ENCODE data around the gene SLC35D1.
A peak's percentile ranks its signal among the peaks of the same experiment; 100 is the strongest.

Gene SLC35D1

GRCh38 chr1:67044631-67045270 is 9.2 kb downstream of the SLC35D1 start:
- DNase-seq (ENCODE audit: low read depth in 1 of 2, low spot score in 1 of 2): no peak

GRCh38 chr1:67043366-67043765 is 10.6 kb downstream of the SLC35D1 start:
- DNase-seq (ENCODE audit: low read depth in 1 of 2, low spot score in 1 of 2): no peak

- DNase-seq (ENCODE audit: low read depth in 1 of 2, low spot score in 1 of 2): no peak
These were observed 12.0 kb downstream of the SLC35D1 start for GRCh38 chr1:67041841-67042503.

GRCh38 chr1:67040405-67040804 is 13.5 kb downstream of the SLC35D1 start:
- no peak for DNase-seq (ENCODE audit: low read depth in 1 of 2, low spot score in 1 of 2)

GRCh38 chr1:67031859-67032247 is 22.1 kb downstream of the SLC35D1 start:
- no peak for DNase-seq (ENCODE audit: low read depth in 1 of 2, low spot score in 1 of 2)

GRCh38 chr1:67031121-67031858 is 22.7 kb downstream of the SLC35D1 start:
- no peak for DNase-seq (ENCODE audit: low read depth in 1 of 2, low spot score in 1 of 2)

GRCh38 chr1:67029472-67029871 is 24.5 kb downstream of the SLC35D1 start:
- DNase-seq (ENCODE audit: low read depth in 1 of 2, low spot score in 1 of 2): no peak

GRCh38 chr1:67020765-67021164 is 33.2 kb downstream of the SLC35D1 start:
- no peak for DNase-seq (ENCODE audit: low read depth in 1 of 2, low spot score in 1 of 2)

GRCh38 chr1:67020304-67020703 is 33.6 kb downstream of the SLC35D1 start:
- no peak for DNase-seq (ENCODE audit: low read depth in 1 of 2, low spot score in 1 of 2)

- DNase-seq (ENCODE audit: low read depth in 1 of 2, low spot score in 1 of 2): no peak
These were observed 34.3 kb downstream of the SLC35D1 start for GRCh38 chr1:67019600-67020136.

- no peak for DNase-seq (ENCODE audit: low read depth in 1 of 2, low spot score in 1 of 2)
These were observed 34.8 kb downstream of the SLC35D1 start for GRCh38 chr1:67019121-67019520.

GRCh38 chr1:67018574-67018973 is 35.4 kb downstream of the SLC35D1 start:
- DNase-seq (ENCODE audit: low read depth in 1 of 2, low spot score in 1 of 2): no peak

- no peak for DNase-seq (ENCODE audit: low read depth in 1 of 2, low spot score in 1 of 2)
These were observed 40.4 kb downstream of the SLC35D1 start for GRCh38 chr1:67013573-67013972.

- DNase-seq (ENCODE audit: low read depth in 1 of 2, low spot score in 1 of 2): no peak
These were observed 44.2 kb downstream of the SLC35D1 start for GRCh38 chr1:67009792-67010191.

- DNase-seq (ENCODE audit: low read depth in 1 of 2, low spot score in 1 of 2): no peak
These were observed 48.9 kb downstream of the SLC35D1 start for GRCh38 chr1:67005068-67005467.

- no peak for DNase-seq (ENCODE audit: low read depth in 1 of 2, low spot score in 1 of 2)
These were observed 49.8 kb downstream of the SLC35D1 start for GRCh38 chr1:67004176-67004575.

- no peak for DNase-seq (ENCODE audit: low read depth in 1 of 2, low spot score in 1 of 2)
These were observed 52.1 kb downstream of the SLC35D1 start for GRCh38 chr1:67001682-67002425.

- no peak for DNase-seq (ENCODE audit: low read depth in 1 of 2, low spot score in 1 of 2)
These were observed 54.1 kb downstream of the SLC35D1 start for GRCh38 chr1:66999640-67000400.

GRCh38 chr1:66998972-66999371 is 55.0 kb downstream of the SLC35D1 start:
- no peak for DNase-seq (ENCODE audit: low read depth in 1 of 2, low spot score in 1 of 2)

- peak in 1 of 2 donors; percentile 52 for DNase-seq (ENCODE audit: low read depth in 1 of 2, low spot score in 1 of 2)
These were observed 57.8 kb downstream of the SLC35D1 start for GRCh38 chr1:66996018-66996682.
